PC-3 (cell line): ENCODE measurements around the gene SMYD3. TPM values are rescaled to one million over a fixed set of nuclear protein-coding genes. Genes with fewer than 3 reads are reported as not detected.

ENCODE experiments used
- ATAC-seq: fragments of 200-7000 bp; cut with Tn5 transposase; 2 replicates; pipeline ENCODE4 v1.9.1; 2020; ENCODE audit warnings: mild to moderate bottlenecking, moderate library complexity
- BruUV-seq: library from RNA; stranded (reverse); fragments of 400-500 nt; replicated peaks from 2 replicates; lab custom pipeline; 2021; lab: Mats Ljungman, UMichigan
- CTCF ChIA-PET: fragments of 300-600 bp; sonication (Branson Sonifier 250); formaldehyde crosslinking; loops from one replicate; lab custom pipeline; 2022; ENCODE audit warnings: antibody characterized with exemption; lab: Charles Lee
- POLR2A ChIA-PET: fragments of 300-600 bp; sonication (Branson Sonifier 250); formaldehyde crosslinking; loops from one replicate; lab custom pipeline; 2022; ENCODE audit warnings: antibody characterized with exemption; ENCODE audit not compliant: unreplicated experiment; lab: Charles Lee
- DNase-seq: peaks from one replicate; pipeline ENCODE4 v3.0.0-alpha.2; 2015
- H2AFZ ChIP-seq: fragments of 300-600 bp; sonication (generic); 2 replicates; pipeline ENCODE4 v1.6.0; 2016; ENCODE audit warnings: antibody characterized with exemption, low read length
- H3F3A ChIP-seq: fragments of 300-600 bp; sonication (generic); one replicate; pipeline ENCODE4 v1.6.0; 2017; ENCODE audit warnings: antibody characterized with exemption, low read length, control low read depth, mild to moderate bottlenecking; ENCODE audit not compliant: unreplicated experiment
- H3K27ac ChIP-seq: fragments of 300-600 bp; sonication (generic); 2 replicates; pipeline ENCODE4 v1.5.1; 2016; ENCODE audit warnings: mild to moderate bottlenecking, low read length
- H3K27me3 ChIP-seq: fragments of 300-600 bp; sonication (generic); 2 replicates; pipeline ENCODE4 v1.6.1; 2016; ENCODE audit warnings: low read length, mixed read lengths
- H3K36me3 ChIP-seq: fragments of 300-600 bp; sonication (generic); 2 replicates; pipeline ENCODE4 v1.6.1; 2016; ENCODE audit warnings: low read depth, mixed run types, low read length, mixed read lengths
- H3K4me1 ChIP-seq: fragments of 300-600 bp; sonication (generic); 2 replicates; pipeline ENCODE4 v1.5.1; 2016; ENCODE audit warnings: low read length; ENCODE audit not compliant: insufficient read depth
- H3K4me2 ChIP-seq: fragments of 300-600 bp; sonication (generic); 2 replicates; pipeline ENCODE4 v1.6.0; 2016; ENCODE audit warnings: low read length
- H3K4me3 ChIP-seq: fragments of 300-600 bp; sonication (generic); 2 replicates; pipeline ENCODE4 v1.5.1; 2016; ENCODE audit warnings: mild to moderate bottlenecking, low read length, mixed read lengths
- H3K79me2 ChIP-seq: fragments of 300-600 bp; sonication (generic); 2 replicates; pipeline ENCODE4 v1.6.1; 2017; ENCODE audit warnings: low read length, mixed read lengths
- H3K9ac ChIP-seq: fragments of 300-600 bp; sonication (generic); 2 replicates; pipeline ENCODE4 v1.6.0; 2016; ENCODE audit warnings: mild to moderate bottlenecking, low read length
- H3K9me2 ChIP-seq: fragments of 300-600 bp; sonication (generic); replicated peaks from 2 replicates; pipeline ENCODE4 v1.6.1; 2016; ENCODE audit warnings: mixed run types, low read length, mixed read lengths
- H3K9me3 ChIP-seq: fragments of 300-600 bp; sonication (generic); 2 replicates; pipeline ENCODE4 v1.6.1; 2016; ENCODE audit warnings: low read length, mixed read lengths
- H4K20me1 ChIP-seq: fragments of 300-600 bp; sonication (generic); 2 replicates; pipeline ENCODE4 v1.6.1; 2016; ENCODE audit warnings: low read length, mixed read lengths
- EZH2 ChIP-seq: fragments of 300-600 bp; sonication (generic); IDR thresholded peaks from one replicate; pipeline ENCODE4 v1.6.1; 2017; ENCODE audit warnings: antibody characterized with exemption, mild to moderate bottlenecking, low read length; ENCODE audit not compliant: unreplicated experiment
- EZH2phosphoT487 ChIP-seq: fragments of 300-600 bp; sonication (generic); IDR thresholded peaks from 2 replicates; pipeline ENCODE4 v1.6.1; 2018; ENCODE audit warnings: mild to moderate bottlenecking, antibody characterized with exemption, low read length, borderline replicate concordance
- intact Hi-C: fragments of 100-400 bp; cut with micrococcal nuclease; formaldehyde crosslinking; loops from 2 replicates; pipeline ENCODE4 v1.9.0; 2023
- total RNA-seq: library from RNA; depleted of rRNA; stranded (reverse); fragments of >200 nt; gene quantifications from 2 replicates; pipeline ENCODE4 v1.2.3, GENCODE V29; 2014
- TF ChIP-seq, protein P1 (sequence below): fragments of 300-600 bp; sonication (generic); conservative IDR thresholded peaks from 2 replicates; pipeline ENCODE4 v1.5.1; 2017; ENCODE audit warnings: antibody characterized with exemption, low read depth, mild to moderate bottlenecking, low read length

The SMYD3 gene
- total RNA-seq, 1 experiment from 2014 or later, result 33.0 TPM

DNA sequence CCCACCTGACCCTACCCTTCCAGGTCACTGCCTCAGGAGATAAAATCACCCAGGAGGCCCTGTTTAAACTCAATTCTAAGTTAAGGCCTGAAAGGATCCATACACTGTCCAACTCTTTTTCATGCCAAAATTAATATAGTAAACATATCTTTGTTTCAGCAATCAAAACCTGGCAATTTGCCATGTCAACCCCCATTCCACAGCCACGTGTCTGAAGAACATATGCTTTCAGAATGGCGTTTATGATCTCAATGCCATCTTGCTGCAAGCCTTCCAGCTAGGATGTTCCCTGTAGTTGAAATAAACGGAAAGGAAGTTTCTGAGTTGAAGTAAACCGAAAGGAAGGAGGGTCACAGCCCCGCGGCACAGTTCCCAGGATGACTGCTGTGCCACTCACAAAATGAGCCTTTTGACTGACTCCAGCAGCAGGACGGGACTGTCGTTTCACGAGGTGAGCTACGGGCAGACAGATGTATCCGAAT, 472.0 kb downstream of the SMYD3 start:
- no peak overlapping the region for H2AFZ ChIP-seq
- no peaks in the 10 kb centered on the region for H3K9me2 ChIP-seq
- H3K27me3 ChIP-seq, result no peaks in the 10 kb centered on the region
- H3F3A ChIP-seq, result no peaks in the 10 kb centered on the region
- intact Hi-C loops, result no loop called here
- H3K4me3 ChIP-seq, result no peak overlapping the region
- TF ChIP-seq EZH2phosphoT487 (no peak), EZH2 (no peak)
- TF ChIP-seq, protein P1, sequence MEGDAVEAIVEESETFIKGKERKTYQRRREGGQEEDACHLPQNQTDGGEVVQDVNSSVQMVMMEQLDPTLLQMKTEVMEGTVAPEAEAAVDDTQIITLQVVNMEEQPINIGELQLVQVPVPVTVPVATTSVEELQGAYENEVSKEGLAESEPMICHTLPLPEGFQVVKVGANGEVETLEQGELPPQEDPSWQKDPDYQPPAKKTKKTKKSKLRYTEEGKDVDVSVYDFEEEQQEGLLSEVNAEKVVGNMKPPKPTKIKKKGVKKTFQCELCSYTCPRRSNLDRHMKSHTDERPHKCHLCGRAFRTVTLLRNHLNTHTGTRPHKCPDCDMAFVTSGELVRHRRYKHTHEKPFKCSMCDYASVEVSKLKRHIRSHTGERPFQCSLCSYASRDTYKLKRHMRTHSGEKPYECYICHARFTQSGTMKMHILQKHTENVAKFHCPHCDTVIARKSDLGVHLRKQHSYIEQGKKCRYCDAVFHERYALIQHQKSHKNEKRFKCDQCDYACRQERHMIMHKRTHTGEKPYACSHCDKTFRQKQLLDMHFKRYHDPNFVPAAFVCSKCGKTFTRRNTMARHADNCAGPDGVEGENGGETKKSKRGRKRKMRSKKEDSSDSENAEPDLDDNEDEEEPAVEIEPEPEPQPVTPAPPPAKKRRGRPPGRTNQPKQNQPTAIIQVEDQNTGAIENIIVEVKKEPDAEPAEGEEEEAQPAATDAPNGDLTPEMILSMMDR, result no peak
- no TSS peak for BruUV-seq
- no peak overlapping the region for H3K9ac ChIP-seq
- H3K27ac ChIP-seq, result no peak overlapping the region
- H4K20me1 ChIP-seq, result no peaks in the 10 kb centered on the region
- no peaks in the 10 kb centered on the region for H3K9me3 ChIP-seq
- no peaks in the 10 kb centered on the region for H3K36me3 ChIP-seq
- no peak overlapping the region for H3K4me2 ChIP-seq
- H3K79me2 ChIP-seq, result no peaks in the 10 kb centered on the region
- POLR2A ChIA-PET, result no interaction called here
- no peaks in the 10 kb centered on the region for H3K4me1 ChIP-seq
- DNase-seq (no peak), ATAC-seq (no peak)
- CTCF ChIA-PET, result no interaction called here

DNA sequence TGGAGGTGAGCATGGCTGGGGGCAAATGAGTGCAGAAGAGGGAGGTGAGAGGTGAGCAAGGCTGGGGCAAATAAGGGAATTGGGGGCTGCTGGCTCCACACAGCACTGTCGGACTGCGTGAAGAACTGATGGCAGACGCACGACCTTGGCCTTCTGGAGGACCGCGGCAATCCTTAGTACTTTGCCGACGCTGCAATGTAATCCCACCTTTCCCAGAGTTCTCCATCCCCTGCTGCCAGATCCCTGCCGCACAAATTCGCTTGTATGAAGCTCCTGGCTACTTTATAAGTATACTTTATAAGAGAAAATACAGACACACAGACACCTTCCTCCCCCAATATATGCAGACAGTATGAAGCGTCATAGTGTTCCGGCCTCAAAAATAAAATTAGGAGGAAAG, 472.4 kb downstream of the SMYD3 start:
- no peaks in the 10 kb centered on the region for H3F3A ChIP-seq
- no peaks in the 10 kb centered on the region for H3K9me3 ChIP-seq
- no peaks in the 10 kb centered on the region for H3K4me1 ChIP-seq
- H3K27ac ChIP-seq, result no peak overlapping the region
- DNase-seq (no peak), ATAC-seq (no peak)
- H4K20me1 ChIP-seq, result no peaks in the 10 kb centered on the region
- H3K79me2 ChIP-seq, result no peaks in the 10 kb centered on the region
- ChIA-PET POLR2A (no interaction called here), CTCF (no interaction called here)
- no peak overlapping the region for H2AFZ ChIP-seq
- no peak overlapping the region for H3K4me2 ChIP-seq
- intact Hi-C loops, result no loop called here
- no peak overlapping the region for H3K4me3 ChIP-seq
- H3K9ac ChIP-seq, result no peak overlapping the region
- H3K36me3 ChIP-seq, result no peaks in the 10 kb centered on the region
- TF ChIP-seq EZH2phosphoT487, result no peak
- TF ChIP-seq, protein P1, result no peak
- no peak for TF ChIP-seq EZH2
- no peaks in the 10 kb centered on the region for H3K27me3 ChIP-seq
- H3K9me2 ChIP-seq, result no peaks in the 10 kb centered on the region
- BruUV-seq, result no TSS peak

DNA sequence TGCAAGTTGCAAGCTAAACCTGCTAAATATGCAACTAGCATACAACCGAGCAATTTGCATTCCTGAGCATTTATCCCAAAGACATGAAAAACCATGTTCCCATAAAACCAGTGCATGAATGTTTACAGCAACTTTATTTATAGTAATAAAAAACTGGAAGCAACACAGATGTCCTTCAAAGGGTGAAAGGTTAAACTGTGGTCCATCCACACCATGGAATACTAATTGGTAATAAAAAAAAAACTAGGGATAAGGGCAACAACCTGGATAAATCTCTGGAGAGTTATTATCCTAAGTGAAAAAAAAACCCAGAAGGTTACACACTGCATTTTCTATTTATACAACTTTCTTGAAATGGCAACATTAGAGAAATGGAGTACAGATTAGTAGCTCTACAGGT, 474.1 kb downstream of the SMYD3 start:
- H2AFZ ChIP-seq, result no peak overlapping the region
- no peaks in the 10 kb centered on the region for H3K9me2 ChIP-seq
- H3K9me3 ChIP-seq, result no peaks in the 10 kb centered on the region
- H3K4me1 ChIP-seq, result no peaks in the 10 kb centered on the region
- no peaks in the 10 kb centered on the region for H3K36me3 ChIP-seq
- H3K27ac ChIP-seq, result no peak overlapping the region
- no TSS peak for BruUV-seq
- TF ChIP-seq EZH2, result no peak
- TF ChIP-seq, protein P1, result no peak
- no peak for TF ChIP-seq EZH2phosphoT487
- intact Hi-C loops, result no loop called here
- POLR2A ChIA-PET, result no interaction called here
- DNase-seq, result no peak
- no peaks in the 10 kb centered on the region for H3F3A ChIP-seq
- CTCF ChIA-PET, result no interaction called here
- H3K4me2 ChIP-seq, result no peak overlapping the region
- H3K79me2 ChIP-seq, result no peaks in the 10 kb centered on the region
- ATAC-seq, result no peak
- no peak overlapping the region for H3K4me3 ChIP-seq
- H3K9ac ChIP-seq, result no peak overlapping the region
- no peaks in the 10 kb centered on the region for H4K20me1 ChIP-seq
- H3K27me3 ChIP-seq, result no peaks in the 10 kb centered on the region
